Upper lobe of left lung (tissue), 4 donors: ENCODE results near the gene PSG5.
"Not testable (repeated sequence)": the region's sequence is repeated elsewhere in the genome, so short reads cannot be mapped to it uniquely, and the experiment has no call there.

Experiments used
- CTCF ChIP-seq, 6 experiments: fragments of 450-650 bp in 4 of 6; fragments of 200-600 bp in 2 of 6; sonication (generic) in 2 of 6; IDR thresholded peaks; one replicate each; pipeline ENCODE4 v1.5.1; 2016 to 2019; ENCODE audit warnings: antibody characterized with exemption in 6 of 6
- EP300 ChIP-seq, 4 donors: sonication (generic); formaldehyde crosslinking; IDR thresholded peaks; one replicate each; pipeline ENCODE4 v1.5.1; 2017; ENCODE audit warnings: antibody characterized with exemption in 4 of 4, control low read depth in 2 of 4
- POLR2A ChIP-seq, 4 donors: fragments of 450-650 bp; IDR thresholded peaks; one replicate each; pipeline ENCODE4 v1.5.1; 2016 to 2017; ENCODE audit warnings: antibody characterized with exemption in 4 of 4, mild to moderate bottlenecking in 2 of 4
- POLR2AphosphoS5 ChIP-seq, 2 donors: sonication (generic); formaldehyde crosslinking; IDR thresholded peaks; one replicate each; pipeline ENCODE4 v1.5.1; 2017; ENCODE audit warnings: antibody characterized with exemption in 2 of 2

GRCh38 chr19:43120433-43121026, 65.8 kb downstream of the PSG5 start:
- TF ChIP-seq CTCF, POLR2AphosphoS5, POLR2A, EP300 (IDR thresholded peaks at IDR 0.05): not testable (repeated sequence)
